Gastrocnemius medialis (tissue), 4 donors: ENCODE data around the gene CACNA1C. TPM values are rescaled to one million over a fixed set of nuclear protein-coding genes. Genes with fewer than 3 reads are reported as not detected.

ENCODE experiments used
- ATAC-seq, 2 donors: fragments of 150-250 bp; one replicate each; pipeline ENCODE4 v1.9.1; 2016
- DNase-seq, 2 donors: peaks; one replicate each; pipeline ENCODE4 v3.0.0-alpha.2; 2019
- H3K27ac ChIP-seq, 4 donors: fragments of 200-600 bp; sonication (generic); 1 replicate in 1 of 4; 2 replicates in 3 of 4; pipeline ENCODE4 v1.5.1; 2016 to 2018; ENCODE audit warnings: mild to moderate bottlenecking in 2 of 4, moderate library complexity in 1 of 4
- H3K27me3 ChIP-seq, 3 donors: fragments of 200-600 bp; sonication (generic) in 2 of 3; 1 replicate in 1 of 3; 2 replicates in 2 of 3; pipeline versions ENCODE4 v1.5.1 to v1.6.0; 2016 to 2019; ENCODE audit warnings: mild to moderate bottlenecking in 1 of 3, moderate library complexity in 1 of 3
- H3K36me3 ChIP-seq, 2 donors: fragments of 200-600 bp; sonication (generic) in 1 of 2; one replicate each; pipeline ENCODE4 v1.5.1; 2017 to 2018
- H3K4me1 ChIP-seq, 2 donors: fragments of 200-600 bp; sonication (generic) in 1 of 2; one replicate each; pipeline ENCODE4 v1.5.1; 2016 to 2017; ENCODE audit warnings: mild to moderate bottlenecking in 2 of 2
- H3K4me3 ChIP-seq, 4 donors: fragments of 200-600 bp; sonication (generic) in 3 of 4; 1 replicate in 1 of 4; 2 replicates in 3 of 4; pipeline ENCODE4 v1.5.1; 2016 to 2019; ENCODE audit warnings: mild to moderate bottlenecking in 2 of 4
- H3K9me3 ChIP-seq, 3 donors: fragments of 200-600 bp; sonication (generic) in 2 of 3; 1 replicate in 1 of 3; 2 replicates in 2 of 3; pipeline ENCODE4 v1.5.1; 2016 to 2019
- POLR2A ChIP-seq, 2 donors: fragments of 450-650 bp; IDR thresholded peaks; one replicate each; pipeline ENCODE4 v1.6.1; 2017; ENCODE audit warnings: antibody characterized with exemption in 2 of 2, mild to moderate bottlenecking in 2 of 2, moderate library complexity in 2 of 2
- in situ Hi-C, 4 donors: fragments of 200-750 bp; cut with MboI; loops; one replicate each; pipeline versions ENCODE4 v1.15.0 to v1.8.0; 2017; ENCODE audit warnings: low sequenced_read_pairs in 4 of 4
- intact Hi-C: fragments of 100-400 bp; cut with DNase I; formaldehyde crosslinking; loops from one replicate; pipeline ENCODE4 v1.15.1; 2023; ENCODE audit warnings: low total_unique reads
- total RNA-seq, 4 donors: library from RNA; depleted of rRNA; stranded (reverse); fragments of >200 nt; gene quantifications; one replicate each; pipeline versions ENCODE4 v1.1.0 to v1.2.3, GENCODE V29; 2016
- TF ChIP-seq, protein P1 (sequence below), 5 experiments: fragments of 450-650 bp in 3 of 5; fragments of 200-600 bp in 2 of 5; sonication (generic) in 2 of 5; IDR thresholded peaks in 4 of 5; conservative IDR thresholded peaks in 1 of 5; 1 replicate in 4 of 5; 2 replicates in 1 of 5; pipeline ENCODE4 v1.5.1; 2016 to 2019; ENCODE audit warnings: antibody characterized with exemption in 5 of 5, mild to moderate bottlenecking in 3 of 5, moderate library complexity in 3 of 5

CACNA1C gene
- total RNA-seq, 4 donors from 2014 or later: 0.80 to 1.8 (median 0.91) TPM

DNA sequence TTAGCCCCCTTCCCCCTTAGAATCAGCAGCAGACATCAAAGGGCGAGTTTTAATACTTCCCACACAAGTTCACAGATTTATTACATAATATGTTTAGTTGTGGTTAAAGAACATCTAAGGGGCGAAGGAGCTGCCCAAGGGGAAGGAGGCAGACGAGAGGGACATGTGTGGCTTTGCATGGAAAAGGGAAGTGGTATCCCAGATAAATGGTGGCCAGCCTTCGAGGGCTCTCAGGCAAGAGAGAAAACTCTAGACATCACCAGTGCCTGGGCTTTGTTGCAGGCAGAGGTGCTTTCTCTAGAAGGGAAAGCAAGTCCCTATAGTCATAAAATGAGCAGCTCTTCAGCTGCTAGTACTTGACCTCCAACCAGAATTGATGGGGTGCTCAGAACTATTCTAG lies 121.2 kb downstream of the CACNA1C start:
- TF ChIP-seq POLR2A (IDR thresholded peaks at IDR 0.05): no peak
- TF ChIP-seq, protein P1, sequence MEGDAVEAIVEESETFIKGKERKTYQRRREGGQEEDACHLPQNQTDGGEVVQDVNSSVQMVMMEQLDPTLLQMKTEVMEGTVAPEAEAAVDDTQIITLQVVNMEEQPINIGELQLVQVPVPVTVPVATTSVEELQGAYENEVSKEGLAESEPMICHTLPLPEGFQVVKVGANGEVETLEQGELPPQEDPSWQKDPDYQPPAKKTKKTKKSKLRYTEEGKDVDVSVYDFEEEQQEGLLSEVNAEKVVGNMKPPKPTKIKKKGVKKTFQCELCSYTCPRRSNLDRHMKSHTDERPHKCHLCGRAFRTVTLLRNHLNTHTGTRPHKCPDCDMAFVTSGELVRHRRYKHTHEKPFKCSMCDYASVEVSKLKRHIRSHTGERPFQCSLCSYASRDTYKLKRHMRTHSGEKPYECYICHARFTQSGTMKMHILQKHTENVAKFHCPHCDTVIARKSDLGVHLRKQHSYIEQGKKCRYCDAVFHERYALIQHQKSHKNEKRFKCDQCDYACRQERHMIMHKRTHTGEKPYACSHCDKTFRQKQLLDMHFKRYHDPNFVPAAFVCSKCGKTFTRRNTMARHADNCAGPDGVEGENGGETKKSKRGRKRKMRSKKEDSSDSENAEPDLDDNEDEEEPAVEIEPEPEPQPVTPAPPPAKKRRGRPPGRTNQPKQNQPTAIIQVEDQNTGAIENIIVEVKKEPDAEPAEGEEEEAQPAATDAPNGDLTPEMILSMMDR (IDR thresholded peaks at IDR 0.05 in 4 of 5, conservative IDR thresholded peaks at IDR 0.05 in 1 of 5): no peak
- no peaks in the 10 kb centered on the region for H3K9me3 ChIP-seq
- H3K27ac ChIP-seq: no peak overlapping the region
- no peaks in the 10 kb centered on the region for H3K36me3 ChIP-seq
- DNase-seq: no peak
- no peaks in the 10 kb centered on the region for H3K27me3 ChIP-seq
- H3K4me3 ChIP-seq: no peak overlapping the region
- in situ Hi-C loops (no loop called here), intact Hi-C loops (no loop called here)
- no peak for ATAC-seq
- H3K4me1 ChIP-seq: no peaks in the 10 kb centered on the region

DNA sequence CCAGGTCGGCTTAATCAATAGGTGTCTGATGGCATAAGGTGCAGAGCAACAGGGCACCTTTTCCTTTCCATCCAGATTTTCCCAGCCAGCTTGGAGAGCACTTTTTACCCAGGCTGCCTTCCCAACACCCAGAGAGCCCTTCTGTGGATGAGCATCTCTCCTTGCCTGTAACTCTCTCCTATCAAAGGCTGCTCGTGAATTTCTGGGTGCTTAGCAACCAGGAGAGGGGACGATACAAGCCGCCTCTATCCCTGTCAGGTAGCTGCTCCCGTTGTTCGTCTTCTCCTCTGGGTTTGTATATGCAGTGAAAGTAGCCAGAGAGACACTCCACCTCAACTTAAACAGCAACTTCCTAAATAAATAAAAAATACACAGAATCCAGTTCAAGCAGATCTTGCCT lies 124.2 kb downstream of the CACNA1C start:
- H3K4me1 ChIP-seq: no peaks in the 10 kb centered on the region
- ATAC-seq (no peak), DNase-seq (no peak)
- in situ Hi-C loops (no loop called here), intact Hi-C loops (no loop called here)
- H3K4me3 ChIP-seq: no peak overlapping the region
- H3K9me3 ChIP-seq: no peaks in the 10 kb centered on the region
- TF ChIP-seq POLR2A (IDR thresholded peaks at IDR 0.05): no peak
- TF ChIP-seq, protein P1 (IDR thresholded peaks at IDR 0.05 in 4 of 5, conservative IDR thresholded peaks at IDR 0.05 in 1 of 5): no peak
- no peaks in the 10 kb centered on the region for H3K36me3 ChIP-seq
- no peak overlapping the region for H3K27ac ChIP-seq
- no peaks in the 10 kb centered on the region for H3K27me3 ChIP-seq

DNA sequence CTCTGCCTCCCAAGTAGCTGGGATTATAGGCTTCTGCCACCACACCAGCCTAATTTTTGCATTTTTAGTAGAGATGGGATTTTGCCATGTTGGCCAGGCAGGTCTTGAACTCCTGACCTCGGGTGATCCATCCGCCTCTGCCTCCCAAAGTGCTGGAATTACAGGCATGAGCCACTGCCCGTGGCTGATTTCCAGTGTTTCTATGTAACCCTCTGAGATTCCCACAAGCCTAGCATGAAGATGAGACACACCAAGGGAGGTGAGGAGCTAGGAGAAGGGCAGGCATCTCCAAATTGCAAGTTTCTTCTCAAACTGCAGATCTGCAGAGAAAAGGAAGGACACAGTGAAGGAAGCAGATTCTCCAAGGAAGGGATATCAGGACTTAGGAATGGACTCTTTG lies 125.0 kb downstream of the CACNA1C start:
- H3K27ac ChIP-seq: no peak overlapping the region
- in situ Hi-C loops (no loop called here), intact Hi-C loops (no loop called here)
- TF ChIP-seq POLR2A (IDR thresholded peaks at IDR 0.05): no peak
- TF ChIP-seq, protein P1 (IDR thresholded peaks at IDR 0.05 in 4 of 5, conservative IDR thresholded peaks at IDR 0.05 in 1 of 5): no peak
- no peaks in the 10 kb centered on the region for H3K27me3 ChIP-seq
- H3K36me3 ChIP-seq: no peaks in the 10 kb centered on the region
- H3K4me3 ChIP-seq: no peak overlapping the region
- no peaks in the 10 kb centered on the region for H3K9me3 ChIP-seq
- ATAC-seq (no peak), DNase-seq (no peak)
- H3K4me1 ChIP-seq: no peaks in the 10 kb centered on the region

DNA sequence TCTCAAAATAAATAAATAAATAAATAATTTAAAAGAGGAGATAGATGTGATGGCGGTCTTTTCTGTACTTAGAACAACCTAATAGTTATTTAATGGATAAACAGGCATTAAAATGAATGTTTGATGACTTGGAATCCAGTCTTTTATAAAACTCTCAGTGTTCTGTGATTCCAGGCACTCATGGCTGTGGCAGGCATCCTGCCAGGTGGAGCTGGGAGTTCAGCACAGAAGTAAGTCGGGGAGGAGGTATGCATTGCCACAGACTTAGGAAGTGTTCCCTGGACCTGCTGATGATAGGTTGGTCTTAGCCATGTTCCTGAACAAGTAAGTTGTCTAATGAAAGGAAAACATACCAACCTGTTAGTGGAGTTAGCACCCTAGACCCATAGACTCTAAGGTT lies 126.3 kb downstream of the CACNA1C start:
- H3K27me3 ChIP-seq: peaks cover 0 to 2% (median 0%) of the 10 kb centered on the region in 3 donors
- no peaks in the 10 kb centered on the region for H3K36me3 ChIP-seq
- no peak overlapping the region for H3K27ac ChIP-seq
- no peak for ATAC-seq
- H3K4me1 ChIP-seq: no peaks in the 10 kb centered on the region
- H3K4me3 ChIP-seq: no peak overlapping the region
- no peaks in the 10 kb centered on the region for H3K9me3 ChIP-seq
- TF ChIP-seq, protein P1 (IDR thresholded peaks at IDR 0.05 in 4 of 5, conservative IDR thresholded peaks at IDR 0.05 in 1 of 5): no peak
- TF ChIP-seq POLR2A (IDR thresholded peaks at IDR 0.05): no peak
- DNase-seq: no peak
- intact Hi-C loops: no loop called here
- in situ Hi-C loops: no loop called here
